Measurements from ENCODE around the gene STK38.

The STK38 gene

DNA sequence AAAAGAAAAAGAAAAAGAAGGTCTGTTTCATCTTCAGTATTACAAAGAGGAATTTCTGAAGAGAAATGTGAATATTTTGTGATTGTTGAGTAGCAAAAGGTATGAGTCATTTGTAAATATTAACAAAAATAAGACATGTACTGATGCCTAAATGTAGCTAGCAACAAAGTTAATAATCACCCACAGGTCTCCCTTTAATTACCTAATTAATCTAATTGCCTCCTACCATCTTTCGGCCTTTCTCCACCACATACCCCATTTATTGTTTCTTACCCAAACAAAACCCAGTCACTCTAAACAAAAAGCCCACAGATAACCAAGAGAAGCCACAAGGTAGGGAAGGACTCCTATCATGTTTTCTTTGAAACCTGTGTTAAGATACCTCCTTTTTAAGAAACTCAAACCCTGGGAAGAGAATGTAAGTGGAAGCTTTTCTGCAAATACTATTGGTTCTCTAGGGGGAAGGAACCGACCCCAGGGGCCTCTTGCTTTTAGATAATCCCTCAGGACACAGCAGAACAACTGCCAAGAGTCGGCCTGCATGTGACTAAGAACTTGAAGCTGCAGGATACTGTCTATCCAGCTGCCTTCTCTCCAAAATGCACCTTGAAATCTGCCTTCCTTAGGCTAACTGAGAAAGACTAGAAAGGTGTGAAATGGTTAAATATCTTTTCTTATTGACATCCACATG lies 16.1 kb upstream of the STK38 start:
- DNase-seq, result no peak

DNA sequence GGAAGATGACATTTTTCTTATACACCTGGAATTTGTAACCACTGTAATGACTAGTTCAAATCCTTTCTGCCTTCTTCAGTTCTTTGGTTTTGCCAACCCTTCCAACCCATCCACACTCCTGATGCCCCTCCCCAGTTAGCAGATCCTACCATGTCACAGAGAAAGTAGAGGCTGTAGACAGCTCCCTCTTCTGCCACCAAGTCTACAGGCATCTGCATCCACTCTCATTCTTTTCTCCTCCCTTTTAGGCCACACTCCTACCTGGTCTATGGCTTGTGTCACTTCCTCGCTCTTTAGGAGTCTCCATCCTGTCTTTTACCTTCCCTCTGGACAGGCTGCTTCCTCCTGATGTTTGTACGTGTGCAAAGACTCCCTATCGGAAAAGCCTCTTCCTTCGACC lies 13.5 kb upstream of the STK38 start:
- no peak for DNase-seq

DNA sequence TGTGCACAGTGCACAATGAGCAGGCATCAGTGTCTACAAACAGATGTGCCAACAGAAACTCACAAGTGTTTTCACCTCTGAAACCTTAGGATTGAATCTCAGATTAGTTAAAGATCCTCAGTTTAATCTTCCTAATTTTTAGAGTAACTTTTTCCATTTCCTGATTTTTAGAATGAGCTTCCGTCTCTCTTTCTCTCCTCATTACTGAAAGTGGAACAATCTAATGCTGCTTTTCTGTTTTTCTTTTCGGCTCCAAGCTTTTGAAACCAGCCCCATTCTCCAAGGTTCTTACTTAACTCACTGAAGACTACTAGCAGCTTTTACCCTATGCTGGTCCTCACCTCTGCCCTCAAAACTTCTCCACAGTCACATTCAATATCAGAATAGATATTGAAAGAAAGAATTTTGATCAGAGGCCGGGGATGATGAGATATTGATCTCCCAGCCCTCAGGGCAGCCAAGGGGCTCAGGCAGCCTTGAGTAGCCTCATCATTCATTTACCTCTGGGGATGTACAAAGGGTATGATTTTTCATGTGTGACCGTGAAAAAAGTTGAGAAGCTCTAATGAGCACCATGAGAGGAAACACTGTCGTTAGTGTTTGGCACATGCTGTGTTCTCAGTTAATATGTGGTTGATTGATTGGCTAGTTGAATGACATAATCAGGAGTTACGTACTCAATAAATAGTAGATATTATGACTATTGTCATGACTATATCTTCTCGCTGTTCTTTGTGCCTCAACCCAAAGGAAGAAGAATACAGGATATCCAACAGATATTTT lies 11.9 kb upstream of the STK38 start:
- no peak for DNase-seq

DNA sequence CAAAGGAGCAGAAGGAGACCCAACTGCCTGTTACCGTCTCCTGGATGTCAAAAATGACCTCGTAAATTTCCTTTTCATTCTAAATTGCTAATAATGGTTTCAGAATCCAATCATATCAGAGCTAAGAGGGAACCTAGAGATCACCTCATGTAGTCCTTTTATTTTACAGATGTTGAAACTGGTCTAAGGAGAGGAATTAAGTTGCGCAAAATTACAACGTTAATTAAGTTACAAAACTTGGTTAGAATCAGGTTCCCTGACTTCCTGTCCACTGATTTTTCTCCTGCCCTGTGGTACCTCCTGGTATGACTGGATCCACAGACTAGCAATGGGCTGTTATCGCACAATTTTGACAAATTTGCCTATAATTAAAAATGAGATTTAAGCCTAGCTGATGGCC lies 9.0 kb upstream of the STK38 start:
- DNase-seq, result no peak

DNA sequence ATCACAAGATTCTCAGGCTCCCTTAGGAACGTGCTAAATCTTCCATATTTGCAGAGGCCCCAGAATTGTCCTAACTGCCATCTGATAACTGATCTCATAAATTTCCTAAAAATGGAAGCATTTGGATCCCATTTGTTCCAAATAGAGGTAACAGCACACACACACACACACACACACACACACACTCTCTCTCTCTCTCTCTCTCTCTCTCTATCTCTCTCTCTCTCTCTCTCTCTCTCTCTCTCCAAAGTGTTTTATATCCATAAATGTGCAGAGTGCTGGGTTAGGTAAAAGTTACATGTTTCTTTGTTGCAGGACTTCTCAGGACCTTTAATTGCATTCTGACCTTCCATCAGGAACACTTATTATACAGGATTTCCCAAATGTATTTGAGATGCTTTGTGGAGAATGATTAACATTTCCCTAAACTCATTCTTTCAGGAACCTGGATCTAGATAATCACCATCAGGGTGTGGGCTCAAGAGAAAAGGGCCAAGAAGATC lies 8.5 kb upstream of the STK38 start:
- DNase-seq, result no peak

DNA sequence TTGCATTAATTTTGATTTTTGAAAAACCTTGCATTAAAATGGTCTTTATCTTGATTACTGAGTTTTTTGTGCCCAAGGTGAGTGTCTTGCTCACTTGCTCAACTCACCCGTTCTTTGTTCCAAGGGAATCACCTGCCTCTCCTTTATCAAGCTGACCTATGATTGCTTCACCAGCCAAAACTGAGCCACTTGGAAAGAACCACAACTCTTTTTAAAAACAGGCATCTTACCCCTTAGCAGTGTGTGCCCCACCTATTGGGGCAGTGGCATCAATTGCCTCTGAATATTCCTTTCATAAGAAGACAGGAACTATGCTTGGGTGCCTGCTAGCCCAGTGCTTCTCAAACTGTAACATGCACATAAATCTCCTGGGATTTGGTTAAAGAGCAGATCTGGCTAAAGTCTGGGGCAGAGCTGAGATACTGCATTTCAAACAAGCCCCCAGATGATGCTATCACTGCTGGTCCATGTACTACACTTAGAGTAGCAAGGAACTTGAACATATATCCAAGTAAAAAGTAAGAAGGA lies 3.3 kb upstream of the STK38 start:
- DNase-seq, result no peak

DNA sequence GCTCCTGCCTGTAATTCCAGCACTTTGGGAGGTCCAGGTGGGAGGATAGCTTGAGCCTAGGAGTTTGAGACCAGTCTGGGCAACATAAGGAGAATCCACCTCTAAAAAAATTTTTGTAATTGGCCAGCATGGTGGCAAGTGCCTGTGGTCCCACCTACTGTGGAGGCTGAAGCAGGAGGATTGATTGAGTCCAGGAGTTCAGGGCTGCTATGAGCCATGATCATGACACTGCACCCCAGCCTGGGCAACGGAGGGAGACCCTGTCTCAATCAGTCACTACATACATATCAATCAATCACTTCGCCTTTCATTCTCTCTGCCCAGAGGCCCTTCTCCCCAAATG lies 1.1 kb upstream of the STK38 start:
- no peak for DNase-seq

DNA sequence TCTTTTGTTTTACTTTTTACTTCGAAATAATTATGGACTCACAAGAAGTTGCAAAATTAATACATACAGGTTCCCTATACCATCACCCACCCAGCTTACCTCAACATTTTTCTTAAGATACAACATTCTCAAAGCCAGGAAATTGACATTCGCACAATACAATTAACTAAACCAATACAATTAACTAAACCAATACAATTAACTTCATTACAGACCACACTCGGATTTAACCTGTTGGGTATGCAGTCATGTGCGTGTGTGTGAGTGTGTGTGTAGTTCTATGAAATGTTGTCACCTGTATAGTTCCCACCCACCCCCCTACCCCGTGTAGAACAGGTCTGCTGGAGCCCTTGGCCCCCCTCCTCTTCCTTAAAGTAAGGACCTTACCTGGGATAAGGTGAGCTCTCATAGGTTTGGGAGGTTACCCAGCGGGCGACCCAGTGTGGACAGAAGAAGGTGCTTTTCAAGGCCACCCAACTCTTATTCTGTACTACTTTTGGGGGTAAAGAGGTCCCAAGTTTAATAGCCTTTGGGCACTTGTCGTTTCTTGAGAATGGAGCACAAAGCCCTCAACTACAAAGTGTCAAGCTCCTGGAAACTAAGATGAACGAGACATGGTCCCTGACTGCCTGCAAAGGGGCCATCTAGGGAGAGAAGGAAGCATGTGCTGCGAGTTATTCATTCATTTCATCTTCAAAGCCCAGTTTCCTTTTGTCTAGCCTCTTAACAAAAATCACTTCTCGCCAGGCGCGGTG lies 544 bp upstream of the STK38 start:
- DNase-seq, result no peak

DNA sequence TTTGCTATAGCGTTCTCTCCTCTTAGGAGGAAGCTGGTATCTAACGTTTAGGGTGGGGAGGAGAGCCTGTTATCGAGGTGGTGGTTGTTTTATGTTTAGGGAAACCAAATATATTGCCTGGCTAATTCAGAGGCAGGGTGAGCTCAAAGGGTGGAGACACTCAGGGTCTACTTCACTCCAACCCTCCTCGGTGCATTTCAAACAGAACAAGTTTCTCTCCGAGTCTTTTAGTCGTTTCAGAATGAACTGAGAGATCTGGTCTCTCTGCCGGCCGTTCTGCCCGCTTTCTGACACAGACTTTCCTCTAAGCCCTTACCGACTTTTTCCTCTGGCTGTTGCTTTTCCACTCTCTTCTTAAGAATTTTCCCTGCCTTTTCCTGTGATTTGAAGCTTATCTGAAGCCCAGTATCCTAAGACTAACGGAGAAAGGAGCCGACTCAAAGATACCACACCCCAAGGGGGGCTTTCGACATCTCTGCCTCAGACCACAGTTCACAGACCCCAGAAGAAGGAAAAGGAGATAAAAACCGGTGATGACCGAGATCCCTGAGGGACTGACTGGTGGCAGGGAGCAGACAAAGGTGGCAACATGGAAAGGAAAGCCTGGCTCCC lies 865 bp downstream of the STK38 start:
- DNase-seq, result no peak

DNA sequence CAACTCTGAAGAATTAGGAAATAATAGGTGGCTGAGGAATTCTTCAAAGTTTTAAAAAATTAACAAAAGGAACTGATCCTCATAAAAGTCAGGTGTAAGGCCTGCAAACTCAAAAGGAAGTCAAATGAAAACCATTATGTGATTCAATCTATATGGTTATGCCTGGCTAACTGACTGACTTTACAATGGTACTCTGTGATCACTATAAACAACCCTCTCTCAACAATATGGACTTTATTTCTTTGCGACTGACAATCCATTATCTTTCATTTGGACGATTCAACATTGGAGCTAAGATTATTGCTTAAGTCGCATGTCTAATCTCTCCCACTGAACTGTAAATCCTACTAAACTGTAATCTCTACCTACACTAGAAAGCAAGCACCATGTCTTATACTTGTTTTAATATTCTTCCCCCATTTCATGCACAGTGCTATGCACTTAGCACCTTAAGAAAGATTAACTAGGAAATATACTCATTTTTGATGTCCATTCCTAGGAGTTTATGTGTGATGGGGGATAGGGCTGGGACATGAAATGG lies 1.4 kb downstream of the STK38 start:
- DNase-seq, result no peak

DNA sequence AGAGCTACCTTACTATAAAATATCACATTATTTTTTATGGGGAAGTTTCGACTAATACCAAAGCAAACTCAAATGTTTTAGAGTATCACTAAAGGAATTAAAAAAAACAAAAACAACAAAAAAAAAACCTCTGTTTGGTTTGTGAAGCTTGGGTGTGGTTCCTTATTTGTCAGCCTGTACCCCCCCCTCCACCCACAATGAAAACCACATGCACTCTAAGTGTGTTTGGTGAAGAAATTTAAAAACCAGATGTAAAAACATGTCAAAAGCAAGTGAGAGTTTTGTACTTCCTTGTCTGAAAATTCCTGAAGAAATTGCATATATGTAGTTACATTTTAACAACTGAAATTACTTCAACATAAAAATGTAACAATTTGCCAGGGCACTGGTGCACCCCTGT lies 3.1 kb downstream of the STK38 start:
- peak; percentile 34 to 45 for DNase-seq

DNA sequence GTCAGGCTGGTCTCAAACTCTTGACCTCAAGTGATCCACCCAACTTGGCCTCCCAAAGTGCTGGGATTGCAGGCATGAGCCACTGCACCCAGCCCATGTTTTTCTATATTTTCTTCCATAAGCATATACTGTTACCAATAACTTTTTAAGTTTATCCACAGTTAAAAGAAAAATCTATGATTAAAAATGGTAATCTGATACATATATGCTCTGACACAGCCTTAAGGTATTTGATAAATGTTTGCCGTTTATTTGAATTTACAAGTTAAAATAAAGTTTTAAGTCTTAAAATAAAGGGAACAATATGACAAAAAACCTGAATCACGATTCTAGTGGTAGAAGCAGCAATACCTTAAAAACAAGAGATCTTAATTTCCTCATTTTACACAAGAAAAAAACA lies 5.2 kb downstream of the STK38 start:
- no peak for DNase-seq

DNA sequence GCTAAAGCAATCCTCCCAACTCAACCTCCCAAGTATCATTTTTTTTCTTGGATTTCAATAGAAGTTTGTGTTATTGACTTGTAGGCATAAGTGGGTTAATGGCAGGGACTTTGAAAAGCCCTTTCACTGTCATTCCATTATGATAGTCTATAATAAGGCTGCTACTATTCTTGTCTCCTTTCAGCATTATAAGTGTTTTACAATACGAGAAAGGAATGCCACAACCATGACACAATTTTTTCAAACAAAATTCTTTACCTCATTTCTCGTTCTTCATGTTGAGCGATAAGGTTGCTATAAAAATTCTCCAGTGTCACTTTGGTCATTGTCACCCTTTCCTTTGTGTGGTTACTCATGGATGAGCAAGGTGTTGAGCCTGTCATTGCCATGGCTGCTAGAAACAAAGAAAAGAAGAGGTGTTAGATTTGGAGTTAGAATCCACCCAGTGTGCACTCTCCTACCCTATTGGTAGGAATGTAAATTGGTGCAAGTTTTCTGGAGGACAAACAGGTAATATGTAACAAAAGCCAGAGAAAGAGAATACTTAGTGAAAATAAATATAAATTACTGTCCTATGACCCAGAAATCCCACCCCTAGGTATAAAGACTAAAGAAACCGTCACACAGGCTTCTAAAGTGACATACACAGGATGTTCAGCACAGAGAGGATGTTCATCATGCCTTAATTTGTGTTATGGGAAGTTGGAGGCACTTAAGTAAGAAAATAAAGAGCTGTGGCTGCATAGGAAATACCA lies 7.3 kb downstream of the STK38 start:
- no peak for DNase-seq

DNA sequence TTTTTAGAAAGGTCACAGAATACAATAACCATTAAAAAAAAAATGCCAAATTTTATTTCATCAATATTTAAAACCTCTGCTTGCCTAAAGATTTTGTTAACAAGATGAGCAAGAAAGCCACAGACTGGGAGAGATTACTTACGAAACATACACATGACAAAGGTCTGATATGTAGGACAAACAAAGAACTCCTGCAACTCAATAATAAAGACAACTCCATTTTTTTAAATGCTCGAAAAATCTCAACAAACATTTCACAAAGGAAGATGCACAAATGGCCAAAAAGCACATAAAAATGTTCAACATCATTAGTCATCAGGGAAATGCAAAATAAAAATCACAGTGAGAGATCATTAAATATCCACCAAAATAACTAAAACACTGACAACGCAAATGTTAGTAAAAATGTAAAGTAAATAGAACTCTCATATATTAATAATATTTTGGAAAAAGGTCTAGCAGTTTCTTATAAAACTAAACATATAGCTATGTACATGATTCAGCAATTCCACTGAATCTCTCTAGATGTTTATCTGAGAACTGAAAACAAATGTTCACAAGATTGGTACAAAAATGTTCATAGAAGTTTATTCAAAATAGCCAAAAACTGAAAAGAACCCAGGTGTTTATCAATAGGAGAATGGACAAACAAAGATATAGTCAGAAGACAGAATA lies 10.3 kb downstream of the STK38 start:
- no peak for DNase-seq

DNA sequence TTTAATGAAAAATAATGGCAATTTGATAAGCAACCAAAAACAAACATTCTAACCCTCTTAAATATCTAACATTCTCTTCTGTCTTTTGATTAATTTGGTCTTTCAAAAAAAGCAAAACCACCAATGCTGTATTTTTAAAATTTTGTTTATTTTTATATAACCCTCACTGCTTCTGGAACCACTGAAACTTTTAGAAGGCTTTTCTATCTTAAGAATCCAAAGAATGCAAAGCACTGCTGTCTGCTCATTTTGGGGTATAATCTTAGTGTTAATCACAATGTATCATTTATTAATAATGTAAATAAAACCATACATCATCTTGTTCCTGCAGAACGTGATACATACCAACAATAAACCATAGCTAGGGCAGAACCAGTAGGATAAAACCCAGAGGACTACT lies 14.0 kb downstream of the STK38 start:
- DNase-seq, result no peak

DNA sequence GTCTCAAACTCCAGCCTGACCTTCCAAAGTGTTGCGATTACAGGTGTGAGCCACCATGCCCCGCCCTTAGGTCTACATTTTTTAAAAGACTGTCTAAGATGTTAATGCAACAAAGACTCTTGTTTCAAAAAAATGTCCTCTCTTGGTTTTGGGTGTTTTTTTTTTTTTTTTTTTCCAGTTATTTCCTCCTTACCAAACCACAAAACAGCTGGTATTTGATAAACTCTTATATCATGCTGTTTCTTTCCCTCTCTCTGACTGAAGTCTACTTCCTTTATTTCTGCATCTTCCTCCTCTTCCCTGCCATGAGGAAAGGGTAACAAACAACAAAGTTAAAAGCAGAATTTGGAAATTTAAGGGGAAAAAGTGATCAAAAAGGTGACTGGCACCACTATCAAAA lies 21.2 kb downstream of the STK38 start:
- no peak for DNase-seq

DNA sequence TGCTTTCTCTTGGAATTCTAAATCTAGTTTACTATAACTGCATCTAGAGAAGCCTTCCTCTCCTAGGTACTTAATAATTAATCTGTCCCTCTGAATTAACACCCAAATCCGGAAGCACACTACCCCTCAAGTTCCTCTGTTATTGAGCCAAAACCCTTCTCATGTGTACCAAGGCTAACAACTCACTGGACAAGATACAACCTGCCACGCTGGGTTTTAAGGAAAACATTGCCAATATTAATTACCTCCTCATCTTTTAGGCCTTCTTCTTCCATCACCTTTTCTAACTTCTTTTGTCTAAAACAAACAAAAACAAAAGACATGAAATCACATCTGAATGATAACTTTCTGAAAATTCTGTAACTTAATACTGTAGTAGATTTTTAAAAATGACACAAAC lies 21.9 kb downstream of the STK38 start:
- DNase-seq, result no peak

DNA sequence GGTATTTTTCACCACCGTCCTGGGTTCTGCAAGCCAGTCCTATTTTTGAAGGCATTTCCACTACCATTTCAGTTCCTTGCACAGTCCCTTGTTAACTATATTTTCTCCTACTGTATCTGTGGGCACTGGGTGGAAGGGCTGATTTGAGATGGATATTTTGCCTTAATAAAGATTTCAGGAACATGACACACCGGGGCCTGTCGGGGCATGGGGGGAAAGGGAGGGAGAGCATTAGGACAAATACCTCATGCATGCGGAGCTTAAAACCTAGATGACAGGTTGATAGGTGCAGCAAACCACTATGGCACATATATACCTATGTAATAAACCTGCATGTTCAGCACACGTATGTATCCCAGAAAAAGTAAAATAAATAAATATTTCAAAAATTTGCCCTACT lies 22.4 kb downstream of the STK38 start:
- no peak for DNase-seq

DNA sequence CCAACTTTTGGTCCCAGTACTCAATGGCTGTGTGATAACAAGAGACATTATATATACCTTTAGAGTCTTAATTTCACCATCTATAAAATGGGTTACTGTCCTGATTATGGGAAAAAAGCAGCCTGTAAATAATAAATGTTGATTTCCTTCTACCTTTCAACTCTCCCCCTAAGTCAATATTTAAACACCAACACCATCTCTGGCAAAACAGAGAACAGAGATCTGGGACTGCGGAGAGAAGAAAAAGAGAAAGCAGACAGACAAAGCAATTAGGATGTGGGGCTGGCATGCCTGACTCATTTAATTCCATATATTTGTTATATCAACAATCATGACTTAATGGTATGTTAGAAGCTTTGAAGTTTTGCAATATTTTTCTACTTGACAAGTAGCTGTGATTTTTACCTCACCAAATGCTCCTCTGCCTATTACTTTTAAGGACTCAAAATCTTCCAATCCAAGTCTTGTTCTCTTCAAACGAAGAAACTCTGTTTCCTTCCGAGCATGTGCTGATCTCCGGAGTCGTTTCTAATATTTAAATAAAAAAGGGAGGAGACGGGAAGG lies 23.3 kb downstream of the STK38 start:
- DNase-seq, result no peak

DNA sequence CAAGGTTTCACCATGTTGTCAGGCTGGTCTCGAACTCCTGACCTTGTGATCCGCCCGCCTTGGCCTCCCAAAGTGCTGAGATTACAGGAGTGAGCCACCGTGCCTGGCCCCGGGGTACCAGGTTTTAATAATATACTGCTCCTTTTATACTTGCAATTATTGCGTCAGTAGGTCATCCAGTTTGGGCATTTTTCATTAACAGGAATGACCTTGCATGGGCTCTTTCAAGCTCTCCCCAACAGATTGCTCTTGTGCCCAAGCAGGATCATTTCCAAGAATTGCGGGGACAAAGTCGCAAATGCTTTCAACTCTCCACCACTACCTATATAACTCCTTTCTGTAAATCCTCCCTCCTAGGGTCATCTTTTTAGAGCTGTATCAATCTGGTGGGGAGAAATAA lies 23.8 kb downstream of the STK38 start:
- DNase-seq, result no peak

DNA sequence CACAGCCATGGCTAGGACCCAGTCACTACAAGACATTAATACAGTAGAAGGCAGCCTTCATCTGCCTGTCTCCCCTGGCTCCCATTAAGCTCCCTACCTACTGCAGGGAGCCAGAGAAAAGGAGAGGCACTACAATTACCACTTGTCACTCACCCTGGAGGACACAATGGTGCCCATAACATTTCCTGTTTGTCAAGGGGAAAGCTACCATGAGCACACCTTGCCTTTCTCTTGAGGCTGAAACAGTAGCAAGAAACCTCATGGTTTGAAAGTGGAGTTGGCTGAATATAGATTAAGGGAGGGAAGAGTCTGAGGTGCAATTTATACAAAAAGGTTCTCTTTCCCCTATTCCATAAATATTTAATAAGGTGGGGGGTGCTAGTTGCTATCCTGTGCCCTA lies 27.9 kb downstream of the STK38 start:
- no peak for DNase-seq
